HepG2 (cell line): ENCODE data around the gene ACOT8. TPM values are rescaled to one million over a fixed set of nuclear protein-coding genes. Genes with fewer than 3 reads are reported as not detected.

ENCODE experiments used
- AGO2 ChIP-seq: fragments of 200-400 bp; formaldehyde crosslinking; optimal IDR thresholded peaks from 2 replicates; pipeline ENCODE3; 2017; ENCODE audit warnings: mild to moderate bottlenecking, low read depth, low read length, moderate library complexity
- CHD2 ChIP-seq: IDR thresholded peaks from 2 replicates; pipeline ENCODE4 v1.6.1; 2011; ENCODE audit warnings: low read depth, low read length, improper control_type of control experiment
- GATAD2A ChIP-seq: IDR thresholded peaks from 2 replicates; pipeline ENCODE4 v1.6.1; 2016
- HDAC2 ChIP-seq: sonication (generic); formaldehyde crosslinking; IDR thresholded peaks from 2 replicates; pipeline ENCODE4 v1.4.0; 2020; ENCODE audit warnings: missing genetic modification reagents
- HNRNPL ChIP-seq: fragments of 200-400 bp; formaldehyde crosslinking; IDR thresholded peaks from 2 replicates; pipeline ENCODE4 v1.6.1; 2017; ENCODE audit warnings: mild to moderate bottlenecking, low read depth, low read length
- KLF12 ChIP-seq: sonication (generic); formaldehyde crosslinking; IDR thresholded peaks from 2 replicates; pipeline ENCODE4 v1.4.0; 2020; ENCODE audit warnings: missing genetic modification reagents, borderline replicate concordance
- KMT2A ChIP-seq: sonication (generic); formaldehyde crosslinking; IDR thresholded peaks from 2 replicates; pipeline ENCODE4 v1.4.0; 2020; ENCODE audit warnings: missing genetic modification reagents
- MBD4 ChIP-seq: IDR thresholded peaks from 2 replicates; pipeline ENCODE4 v1.6.1; 2012; ENCODE audit warnings: low read length, inconsistent platforms, borderline replicate concordance
- NCOA2 ChIP-seq: sonication (generic); formaldehyde crosslinking; IDR thresholded peaks from 2 replicates; pipeline ENCODE4 v1.8.0; 2022; ENCODE audit warnings: inconsistent platforms
- POLR2AphosphoS2 ChIP-seq: IDR thresholded peaks from 2 replicates; pipeline ENCODE4 v1.6.1; 2011; ENCODE audit warnings: low read depth, low read length, improper control_type of control experiment
- PRMT3 ChIP-seq: sonication (generic); formaldehyde crosslinking; IDR thresholded peaks from 2 replicates; pipeline ENCODE4 v1.8.1; 2022; ENCODE audit warnings: low read depth, mild to moderate bottlenecking, moderate library complexity, missing genetic modification reagents, borderline replicate concordance
- SPEN ChIP-seq: sonication (generic); formaldehyde crosslinking; IDR thresholded peaks from 2 replicates; pipeline ENCODE4 v1.5.1; 2020; ENCODE audit warnings: low read depth, mild to moderate bottlenecking, missing genetic modification reagents
- SSRP1 ChIP-seq: IDR thresholded peaks from 2 replicates; pipeline ENCODE4 v1.6.1; 2016; ENCODE audit warnings: control low read depth
- ZFP36 ChIP-seq: fragments of 150-350 bp; IDR thresholded peaks from 2 replicates; pipeline ENCODE4 v1.6.1; 2018; ENCODE audit warnings: borderline replicate concordance, low read length, low read depth; ENCODE audit not compliant: partially characterized antibody
- ZNF256 ChIP-seq: sonication (generic); formaldehyde crosslinking; conservative IDR thresholded peaks from 2 replicates; pipeline ENCODE4 v1.4.0; 2020; ENCODE audit warnings: missing genetic modification reagents
- ZNF572 ChIP-seq: sonication (generic); formaldehyde crosslinking; IDR thresholded peaks from 2 replicates; pipeline ENCODE4 v1.5.1; 2020; ENCODE audit warnings: mild to moderate bottlenecking, missing genetic modification reagents
- ZNF781 ChIP-seq: sonication (generic); formaldehyde crosslinking; IDR thresholded peaks from 2 replicates; pipeline ENCODE4 v1.5.1; 2020; ENCODE audit warnings: borderline replicate concordance, mild to moderate bottlenecking, missing genetic modification reagents; ENCODE audit errors: not compliant biosample characterization
- polyA plus RNA-seq, 8 experiments: library from polyadenylated mRNA; depleted of rRNA in 3 of 8; stranded (reverse) in 7 of 8; unstranded in 1 of 8; fragments of >200 nt; fragmentation: Illumina TruSeq in 4 of 8; extraction: Trizol in 4 of 8; gene quantifications; 2 replicates each; pipeline versions ENCODE4 v1.2.1 to v1.2.3, GENCODE V29; 2011 to 2016; ENCODE audit warnings: low read depth in 4 of 8, missing spikeins in 1 of 8, mixed read lengths in 1 of 8; ENCODE audit not compliant: insufficient read depth in 1 of 8
- total RNA-seq, 5 experiments: library from RNA; depleted of rRNA; stranded (reverse); fragments of >200 nt; fragmentation: Illumina TruSeq; extraction: Trizol; gene quantifications; 2 replicates each; pipeline ENCODE4 v1.2.3, GENCODE V29; 2016; ENCODE audit warnings: low read depth in 1 of 5
- TF ChIP-seq, protein P1 (sequence below): sonication (generic); formaldehyde crosslinking; IDR thresholded peaks from 2 replicates; pipeline ENCODE4 v1.5.1; 2020; ENCODE audit warnings: mild to moderate bottlenecking, missing genetic modification reagents, borderline replicate concordance
- TF ChIP-seq, protein P2 (sequence below): conservative IDR thresholded peaks from 2 replicates; pipeline ENCODE4 v1.6.1; 2018; ENCODE audit warnings: missing genetic modification reagents
- TF ChIP-seq, protein P3 (sequence below): sonication (generic); IDR thresholded peaks from 2 replicates; pipeline ENCODE4 v1.6.1; 2016; ENCODE audit warnings: low read depth, borderline replicate concordance

The ACOT8 gene
- total and polyA plus RNA-seq, 2 of the 13 experiments (the other 11 are each of a cell fraction or from before 2014, with no cell fraction given), result 31.4 to 45.5 TPM

DNA sequence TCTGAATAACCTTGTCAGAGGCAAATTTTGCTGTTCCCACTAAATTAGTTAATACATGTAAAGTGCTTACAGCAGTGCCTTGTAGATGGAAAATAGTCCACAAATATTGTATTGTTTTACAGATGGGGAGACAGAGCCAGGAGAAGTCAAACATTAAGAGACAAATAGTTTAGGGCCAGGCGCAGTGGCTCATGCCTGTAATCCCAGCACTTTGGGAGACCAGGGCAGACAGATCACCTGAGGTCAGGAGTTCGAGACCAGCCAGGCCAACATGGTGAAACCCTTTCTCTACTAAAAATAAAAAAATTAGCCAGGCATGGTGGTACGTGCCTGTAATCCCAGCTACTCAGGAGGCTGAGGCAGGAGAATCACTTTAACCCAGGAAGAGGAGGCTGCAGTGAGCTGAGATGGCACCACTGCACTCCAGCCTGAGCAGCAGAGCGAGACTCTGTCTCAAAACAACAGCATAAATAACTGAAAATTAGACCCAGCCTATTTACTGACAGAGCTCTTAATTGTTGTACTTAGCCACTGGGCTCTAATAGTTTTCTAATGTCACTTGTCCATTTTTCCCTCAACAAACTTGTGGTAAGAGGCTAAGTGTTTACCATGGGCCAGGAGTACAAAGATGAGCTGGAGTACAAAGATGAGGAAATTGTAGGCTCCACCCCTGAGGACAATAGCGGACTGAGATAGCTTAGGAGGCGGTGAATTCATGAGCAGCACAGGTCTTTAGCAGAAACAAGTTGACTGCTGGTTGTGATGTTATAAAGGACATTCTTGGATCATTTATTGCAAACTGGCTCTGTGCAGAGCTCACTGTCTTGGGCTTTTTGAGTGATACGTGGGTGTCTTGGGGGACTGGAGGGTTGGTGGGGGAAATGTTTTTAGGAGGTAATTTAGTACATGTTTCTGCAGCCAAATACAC lies 6.6 kb upstream of the ACOT8 start (continued):
- 0 out of 2 replicates have a peak, but pooled peaks have one; percentile 33 for TF ChIP-seq SSRP1 (CRISPR knock-in tag)
- no peak for TF ChIP-seq MBD4
- no peak for TF ChIP-seq PRMT3
- TF ChIP-seq POLR2AphosphoS2, result no peak
- TF ChIP-seq ZNF572 (CRISPR knock-in tag), result no peak
- TF ChIP-seq SPEN (CRISPR knock-in tag), result peak; percentile 55; the same call in 1 of the 2 replicates
- no peak for TF ChIP-seq HNRNPL
- peak; percentile 15; the same call in 1 of the 2 replicates for TF ChIP-seq KLF12 (CRISPR knock-in tag)
- peak; percentile 74 for TF ChIP-seq KMT2A (CRISPR knock-in tag)
- peak; percentile 57; the same call in 1 of the 2 replicates for TF ChIP-seq NCOA2 (CRISPR knock-in tag)
- TF ChIP-seq HDAC2, result peak; percentile 80; the same call in 1 of the 2 replicates
- TF ChIP-seq, protein P1, sequence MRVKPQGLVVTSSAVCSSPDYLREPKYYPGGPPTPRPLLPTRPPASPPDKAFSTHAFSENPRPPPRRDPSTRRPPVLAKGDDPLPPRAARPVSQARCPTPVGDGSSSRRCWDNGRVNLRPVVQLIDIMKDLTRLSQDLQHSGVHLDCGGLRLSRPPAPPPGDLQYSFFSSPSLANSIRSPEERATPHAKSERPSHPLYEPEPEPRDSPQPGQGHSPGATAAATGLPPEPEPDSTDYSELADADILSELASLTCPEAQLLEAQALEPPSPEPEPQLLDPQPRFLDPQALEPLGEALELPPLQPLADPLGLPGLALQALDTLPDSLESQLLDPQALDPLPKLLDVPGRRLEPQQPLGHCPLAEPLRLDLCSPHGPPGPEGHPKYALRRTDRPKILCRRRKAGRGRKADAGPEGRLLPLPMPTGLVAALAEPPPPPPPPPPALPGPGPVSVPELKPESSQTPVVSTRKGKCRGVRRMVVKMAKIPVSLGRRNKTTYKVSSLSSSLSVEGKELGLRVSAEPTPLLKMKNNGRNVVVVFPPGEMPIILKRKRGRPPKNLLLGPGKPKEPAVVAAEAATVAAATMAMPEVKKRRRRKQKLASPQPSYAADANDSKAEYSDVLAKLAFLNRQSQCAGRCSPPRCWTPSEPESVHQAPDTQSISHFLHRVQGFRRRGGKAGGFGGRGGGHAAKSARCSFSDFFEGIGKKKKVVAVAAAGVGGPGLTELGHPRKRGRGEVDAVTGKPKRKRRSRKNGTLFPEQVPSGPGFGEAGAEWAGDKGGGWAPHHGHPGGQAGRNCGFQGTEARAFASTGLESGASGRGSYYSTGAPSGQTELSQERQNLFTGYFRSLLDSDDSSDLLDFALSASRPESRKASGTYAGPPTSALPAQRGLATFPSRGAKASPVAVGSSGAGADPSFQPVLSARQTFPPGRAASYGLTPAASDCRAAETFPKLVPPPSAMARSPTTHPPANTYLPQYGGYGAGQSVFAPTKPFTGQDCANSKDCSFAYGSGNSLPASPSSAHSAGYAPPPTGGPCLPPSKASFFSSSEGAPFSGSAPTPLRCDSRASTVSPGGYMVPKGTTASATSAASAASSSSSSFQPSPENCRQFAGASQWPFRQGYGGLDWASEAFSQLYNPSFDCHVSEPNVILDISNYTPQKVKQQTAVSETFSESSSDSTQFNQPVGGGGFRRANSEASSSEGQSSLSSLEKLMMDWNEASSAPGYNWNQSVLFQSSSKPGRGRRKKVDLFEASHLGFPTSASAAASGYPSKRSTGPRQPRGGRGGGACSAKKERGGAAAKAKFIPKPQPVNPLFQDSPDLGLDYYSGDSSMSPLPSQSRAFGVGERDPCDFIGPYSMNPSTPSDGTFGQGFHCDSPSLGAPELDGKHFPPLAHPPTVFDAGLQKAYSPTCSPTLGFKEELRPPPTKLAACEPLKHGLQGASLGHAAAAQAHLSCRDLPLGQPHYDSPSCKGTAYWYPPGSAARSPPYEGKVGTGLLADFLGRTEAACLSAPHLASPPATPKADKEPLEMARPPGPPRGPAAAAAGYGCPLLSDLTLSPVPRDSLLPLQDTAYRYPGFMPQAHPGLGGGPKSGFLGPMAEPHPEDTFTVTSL (CRISPR knock-in tag), result peak; percentile 94
- TF ChIP-seq, protein P2, sequence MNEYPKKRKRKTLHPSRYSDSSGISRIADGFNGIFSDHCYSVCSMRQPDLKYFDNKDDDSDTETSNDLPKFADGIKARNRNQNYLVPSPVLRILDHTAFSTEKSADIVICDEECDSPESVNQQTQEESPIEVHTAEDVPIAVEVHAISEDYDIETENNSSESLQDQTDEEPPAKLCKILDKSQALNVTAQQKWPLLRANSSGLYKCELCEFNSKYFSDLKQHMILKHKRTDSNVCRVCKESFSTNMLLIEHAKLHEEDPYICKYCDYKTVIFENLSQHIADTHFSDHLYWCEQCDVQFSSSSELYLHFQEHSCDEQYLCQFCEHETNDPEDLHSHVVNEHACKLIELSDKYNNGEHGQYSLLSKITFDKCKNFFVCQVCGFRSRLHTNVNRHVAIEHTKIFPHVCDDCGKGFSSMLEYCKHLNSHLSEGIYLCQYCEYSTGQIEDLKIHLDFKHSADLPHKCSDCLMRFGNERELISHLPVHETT (CRISPR knock-in tag), result no peak
- TF ChIP-seq ZNF256 (CRISPR knock-in tag), result no peak
- TF ChIP-seq GATAD2A (CRISPR knock-in tag), result peak; percentile 79
- TF ChIP-seq ZNF781 (CRISPR knock-in tag), result peak; percentile 30
- TF ChIP-seq ZFP36, result no peak
- TF ChIP-seq AGO2, result no peak
- TF ChIP-seq, protein P3, sequence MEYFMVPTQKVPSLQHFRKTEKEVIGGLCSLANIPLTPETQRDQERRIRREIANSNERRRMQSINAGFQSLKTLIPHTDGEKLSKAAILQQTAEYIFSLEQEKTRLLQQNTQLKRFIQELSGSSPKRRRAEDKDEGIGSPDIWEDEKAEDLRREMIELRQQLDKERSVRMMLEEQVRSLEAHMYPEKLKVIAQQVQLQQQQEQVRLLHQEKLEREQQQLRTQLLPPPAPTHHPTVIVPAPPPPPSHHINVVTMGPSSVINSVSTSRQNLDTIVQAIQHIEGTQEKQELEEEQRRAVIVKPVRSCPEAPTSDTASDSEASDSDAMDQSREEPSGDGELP, result no peak
- TF ChIP-seq CHD2, result no peak
